GM12878 (cell line): Measurements from ENCODE around the gene FOXO3.

Experiments
- CEBPB ChIP-seq, 2 experiments: fragments of 150-350 bp in 1 of 2; IDR thresholded peaks; 2 replicates each; pipeline ENCODE4 v1.6.1; 2012 to 2014; ENCODE audit warnings: low read depth in 2 of 2, low read length in 2 of 2, borderline replicate concordance in 1 of 2, inconsistent platforms in 1 of 2
- MAX ChIP-seq: IDR thresholded peaks from 2 replicates; pipeline ENCODE4 v1.6.1; 2012; ENCODE audit warnings: low read depth, low read length, improper control_type of control experiment
- NFYB ChIP-seq: IDR thresholded peaks from 2 replicates; pipeline ENCODE4 v1.6.1; 2011; ENCODE audit warnings: low read depth, mild to moderate bottlenecking, low read length, improper control_type of control experiment, moderate library complexity; ENCODE audit not compliant: insufficient read depth
- PBX3 ChIP-seq: IDR thresholded peaks from 2 replicates; pipeline ENCODE4 v1.6.1; 2011; ENCODE audit warnings: mild to moderate bottlenecking, low read depth, low read length, moderate library complexity; ENCODE audit not compliant: insufficient replicate concordance
- SP1 ChIP-seq: IDR thresholded peaks from one replicate; pipeline ENCODE4 v1.6.1; 2011; ENCODE audit warnings: low read depth, low read length
- SREBF1 ChIP-seq: IDR thresholded peaks from 2 replicates; pipeline ENCODE4 v1.6.1; 2012; ENCODE audit warnings: mild to moderate bottlenecking, low read length
- USF1 ChIP-seq: IDR thresholded peaks from 2 replicates; pipeline ENCODE4 v1.6.1; 2011; ENCODE audit warnings: borderline replicate concordance, low read depth, mild to moderate bottlenecking, moderate library complexity, mixed read lengths, low read length; ENCODE audit not compliant: insufficient read depth; ENCODE audit errors: extremely low read length
- ZNF274 ChIP-seq: IDR thresholded peaks from one replicate; pipeline ENCODE4 v1.8.0; 2011; ENCODE audit not compliant: insufficient read length, insufficient read depth
- ZZZ3 ChIP-seq: IDR thresholded peaks from 2 replicates; pipeline ENCODE4 v1.6.1; 2011; ENCODE audit warnings: low read depth; ENCODE audit not compliant: control insufficient read depth, insufficient read length

- TF ChIP-seq MAX (no peak), PBX3 (no peak), SP1 (no peak), SREBF1 (no peak), CEBPB (IDR thresholded peaks at IDR 0.05; ENCODE audit: borderline replicate concordance in 1 of 2, low read depth in 2 of 2, low read length in 2 of 2) (no peak), ZNF274 (no peak), ZZZ3 (no peak), NFYB (no peak), USF1 (no peak)
Observed at GRCh38 chr6:108633436-108633835, 72.7 kb downstream of the FOXO3 start.
